AG10803 (cell line): Measurements from ENCODE around the gene PLRG1.

ENCODE experiments used
- DNase-seq: peaks from one replicate; pipeline ENCODE4 v3.0.0; 2010; ENCODE audit warnings: low read depth
- H3K4me3 ChIP-seq: 2 replicates; pipeline ENCODE4 v1.5.1; 2011; ENCODE audit warnings: mild to moderate bottlenecking, low read length, control low read depth
- CTCF ChIP-seq: conservative IDR thresholded peaks from 2 replicates; pipeline ENCODE4 v1.5.1; 2011; ENCODE audit warnings: mild to moderate bottlenecking, low read length, control low read depth, inconsistent platforms

PLRG1 gene

GRCh38 chr4:154542271-154542879 is 7.8 kb downstream of the PLRG1 start:
- TF ChIP-seq CTCF: no peak
- H3K4me3 ChIP-seq: no peak overlapping the region

GRCh38 chr4:154534296-154534695 is 15.9 kb downstream of the PLRG1 start:
- no peak overlapping the region for H3K4me3 ChIP-seq
- DNase-seq: no peak

More at GRCh38 chr4:154542271-154542879, 7.8 kb downstream of the PLRG1 start:
- no peak for DNase-seq

GRCh38 chr4:154529728-154530519 is 20.3 kb downstream of the PLRG1 start:
- no peak for TF ChIP-seq CTCF
- DNase-seq: no peak
- no peak overlapping the region for H3K4me3 ChIP-seq

More at GRCh38 chr4:154534296-154534695, 15.9 kb downstream of the PLRG1 start:
- no peak for TF ChIP-seq CTCF

GRCh38 chr4:154528869-154529268 is 21.3 kb downstream of the PLRG1 start:
- no peak overlapping the region for H3K4me3 ChIP-seq
- DNase-seq: no peak
- TF ChIP-seq CTCF: no peak

- no peak overlapping the region for H3K4me3 ChIP-seq
- no peak for DNase-seq
- no peak for TF ChIP-seq CTCF
Measured at GRCh38 chr4:154527308-154527707, 22.9 kb downstream of the PLRG1 start.

- DNase-seq: no peak
- TF ChIP-seq CTCF: no peak
- no peak overlapping the region for H3K4me3 ChIP-seq
Measured at GRCh38 chr4:154526151-154526550, 24.0 kb downstream of the PLRG1 start.

GRCh38 chr4:154521607-154522006 is 28.6 kb downstream of the PLRG1 start:
- no peak overlapping the region for H3K4me3 ChIP-seq
- DNase-seq: no peak
- no peak for TF ChIP-seq CTCF
